HG03575 (cell line): ENCODE results near the gene PEX26.
"Not testable (repeated sequence)": the region's sequence is repeated elsewhere in the genome, so short reads cannot be mapped to it uniquely, and the experiment has no call there.

Experiments used
- ATAC-seq: cut with Tn5 transposase; IDR thresholded peaks from one replicate; pipeline ENCODE4 v1.9.1; 2021; ENCODE audit not compliant: unreplicated experiment, insufficient number of reproducible peaks, low FRiP score; ENCODE audit errors: extremely low read depth

Gene PEX26

DNA sequence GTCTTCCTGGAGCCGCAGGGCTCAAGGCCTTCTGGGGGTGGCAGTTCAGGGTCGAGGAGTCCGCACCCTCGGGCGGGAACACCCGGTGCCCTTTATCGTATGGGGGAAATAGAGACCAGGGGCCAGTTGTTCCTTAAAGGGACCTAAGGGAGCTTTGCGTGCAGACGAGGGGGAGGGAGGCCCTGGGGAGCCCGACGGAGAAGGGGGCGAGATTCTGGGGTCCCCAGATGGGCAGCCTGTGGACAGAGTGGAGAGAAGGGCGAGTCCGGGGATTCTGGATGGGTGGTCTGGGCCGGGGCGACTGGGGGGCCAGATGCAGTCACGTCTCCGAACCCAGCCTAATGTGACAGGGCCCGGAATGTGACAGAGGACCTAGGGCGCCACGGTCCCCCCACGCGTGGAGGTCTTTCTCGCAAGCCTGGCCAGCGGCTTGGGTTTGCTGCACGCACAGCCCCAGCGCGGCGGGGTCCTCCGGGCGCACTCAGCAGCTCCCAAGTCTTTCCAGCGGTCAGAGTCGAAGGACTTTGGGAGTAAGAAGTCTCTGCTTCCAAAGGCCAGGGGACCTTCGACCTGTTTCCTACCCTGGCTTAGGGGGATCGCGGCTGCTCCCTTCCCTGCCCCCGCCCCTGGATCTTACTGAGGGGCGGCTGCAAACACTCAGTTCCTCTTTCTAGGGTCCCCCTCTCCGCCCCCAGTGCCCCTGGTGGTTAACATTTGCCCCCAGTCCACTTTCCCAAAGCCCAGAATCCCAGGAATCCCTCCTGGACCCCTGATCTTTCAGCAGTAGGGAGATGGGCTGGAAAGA is 33.4 kb downstream of the PEX26 start:
- no peak for ATAC-seq

DNA sequence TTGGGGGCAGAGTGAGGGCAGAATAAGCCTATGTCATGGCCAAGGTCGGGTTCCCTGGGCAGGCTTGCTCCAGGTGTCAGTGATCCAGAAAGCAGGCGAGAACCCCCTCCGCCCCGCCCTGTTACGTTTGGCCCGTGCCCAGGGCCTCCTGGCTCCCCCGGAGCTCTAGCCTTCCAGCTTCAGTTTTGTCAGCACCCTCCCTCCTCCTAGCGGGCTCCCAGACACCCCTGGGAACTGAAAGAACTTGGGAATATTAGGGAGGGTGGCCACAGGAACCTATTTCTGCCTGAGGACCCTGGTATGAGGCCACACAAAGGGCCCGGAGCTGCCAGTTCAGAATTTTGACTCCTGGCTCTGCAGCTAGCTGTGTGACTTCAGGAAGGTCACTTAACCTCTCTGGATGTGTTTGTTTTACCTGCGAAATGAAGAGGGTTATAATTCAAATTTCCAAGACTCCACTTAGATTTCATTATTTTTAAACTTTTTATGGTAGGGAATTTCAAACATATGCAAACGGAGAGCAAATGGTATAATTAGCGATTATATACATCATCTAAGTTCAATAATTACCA is 34.1 kb downstream of the PEX26 start:
- ATAC-seq, result no peak

GRCh38 chr22:18112440-18112839 is 34.6 kb downstream of the PEX26 start:
- no peak for ATAC-seq

DNA sequence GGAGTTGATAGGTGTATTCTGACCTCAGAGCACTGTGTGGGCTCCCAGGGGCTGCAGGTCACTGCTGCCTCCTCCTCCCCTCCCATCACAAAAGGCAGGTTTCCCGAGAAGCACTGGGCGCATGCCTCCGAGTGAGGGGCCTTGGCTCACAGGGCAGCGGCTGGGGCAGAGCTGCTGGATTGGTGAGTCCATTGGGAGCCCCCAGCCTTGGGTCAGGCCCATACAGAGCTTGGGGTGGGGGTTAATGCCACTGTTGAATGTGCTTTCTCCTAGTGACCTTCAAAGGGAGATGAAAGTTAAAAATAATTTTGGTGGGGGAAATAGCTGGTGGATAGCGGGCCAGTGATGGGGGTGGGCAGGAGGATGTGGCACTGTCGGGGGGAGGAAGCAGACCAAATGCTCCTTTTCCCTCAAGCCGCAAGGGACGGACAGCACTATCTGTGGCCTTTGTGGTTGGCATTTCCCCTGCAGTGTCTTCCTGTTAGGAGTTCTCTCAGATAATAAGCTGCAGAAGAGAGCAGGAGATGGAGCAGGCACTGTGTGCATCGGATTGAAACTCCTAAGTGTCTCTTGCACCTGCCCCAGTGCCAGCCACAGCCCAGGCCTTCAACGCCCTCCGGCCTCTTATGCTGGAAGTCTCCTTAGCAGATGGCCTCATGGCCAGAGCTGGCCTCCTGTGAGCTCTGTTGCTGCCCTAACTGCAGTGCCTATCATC is 36.0 kb downstream of the PEX26 start:
- no peak for ATAC-seq

DNA sequence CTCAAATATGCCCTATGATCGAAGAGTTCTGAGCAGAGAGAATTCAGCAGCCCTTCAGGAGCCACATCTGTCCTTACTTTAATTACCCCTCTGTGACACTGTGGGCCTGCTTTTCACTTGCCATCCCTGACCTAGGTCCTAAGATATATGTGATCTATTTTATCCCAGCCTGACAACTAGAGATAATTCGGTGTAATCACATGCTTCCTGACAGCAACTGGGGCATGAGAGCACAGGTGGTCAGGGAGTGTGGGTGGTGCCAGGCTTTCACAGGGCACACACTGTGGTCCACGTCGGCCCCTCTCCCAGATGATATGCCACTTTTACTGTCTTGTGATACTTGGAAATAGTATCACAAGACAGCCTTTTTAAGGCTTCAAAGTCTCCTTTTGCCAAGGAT is 36.7 kb downstream of the PEX26 start:
- ATAC-seq, result no peak

GRCh38 chr22:18114976-18115652 is 37.3 kb downstream of the PEX26 start:
- no peak for ATAC-seq

DNA sequence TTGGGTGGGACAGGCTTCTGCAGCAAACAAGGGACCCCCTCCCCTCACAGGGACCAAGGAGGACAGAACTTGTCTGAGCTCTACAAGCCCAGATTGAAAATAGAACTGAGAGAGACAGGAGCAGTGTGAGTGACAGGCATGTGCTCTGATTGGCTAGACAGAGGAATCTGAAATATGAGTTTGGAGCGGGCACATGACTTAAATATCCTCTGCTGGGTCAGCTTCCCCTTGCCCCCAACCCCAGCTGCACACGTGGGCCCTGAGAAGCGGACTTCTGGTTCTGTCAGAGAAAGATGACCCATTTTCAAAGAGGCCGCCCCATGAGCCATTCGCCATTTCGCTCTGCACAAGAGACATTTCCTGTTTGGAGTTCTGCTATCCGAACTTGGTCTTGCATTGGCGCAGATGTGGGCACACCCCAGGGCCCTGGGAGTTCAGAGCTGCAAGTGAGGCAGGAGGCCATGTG is 38.1 kb downstream of the PEX26 start:
- ATAC-seq, result no peak

- ATAC-seq, result no peak
Measured at GRCh38 chr22:18116634-18117033, 38.8 kb downstream of the PEX26 start.

DNA sequence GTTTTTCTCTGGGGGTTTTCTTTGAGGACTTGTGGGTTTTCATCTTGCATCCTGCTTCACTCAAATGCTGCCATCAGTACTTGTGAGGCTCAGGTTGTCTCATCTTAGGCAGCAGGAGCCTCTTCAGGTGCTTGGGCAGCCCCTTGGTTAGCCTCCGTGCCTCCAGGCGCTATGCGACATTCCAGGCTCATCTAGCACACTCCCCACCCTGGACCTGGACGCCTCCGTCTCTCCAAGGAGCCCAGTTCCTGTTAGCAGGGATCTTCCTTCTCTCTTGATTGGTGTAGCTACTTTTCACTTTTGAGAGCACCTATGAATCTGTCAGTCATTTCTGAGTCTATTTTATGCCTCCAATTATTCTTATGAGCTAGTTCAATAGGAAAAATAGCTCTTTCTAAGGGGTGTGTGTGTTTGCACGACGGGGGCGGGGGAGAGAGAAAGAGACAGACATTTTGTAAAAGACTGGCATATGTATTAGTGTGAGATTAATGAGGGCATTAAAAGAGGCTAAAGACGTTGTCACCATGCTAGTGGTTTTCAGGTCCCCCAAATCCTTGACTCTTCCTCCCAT is 40.6 kb downstream of the PEX26 start:
- no peak for ATAC-seq

GRCh38 chr22:18119409-18120110 is 41.8 kb downstream of the PEX26 start:
- ATAC-seq, result no peak

- no peak for ATAC-seq
Measured at GRCh38 chr22:18120857-18121256, 43.1 kb downstream of the PEX26 start.

GRCh38 chr22:18121506-18121905 is 43.7 kb downstream of the PEX26 start:
- no peak for ATAC-seq

GRCh38 chr22:18121954-18122554 is 44.3 kb downstream of the PEX26 start:
- ATAC-seq, result no peak

DNA sequence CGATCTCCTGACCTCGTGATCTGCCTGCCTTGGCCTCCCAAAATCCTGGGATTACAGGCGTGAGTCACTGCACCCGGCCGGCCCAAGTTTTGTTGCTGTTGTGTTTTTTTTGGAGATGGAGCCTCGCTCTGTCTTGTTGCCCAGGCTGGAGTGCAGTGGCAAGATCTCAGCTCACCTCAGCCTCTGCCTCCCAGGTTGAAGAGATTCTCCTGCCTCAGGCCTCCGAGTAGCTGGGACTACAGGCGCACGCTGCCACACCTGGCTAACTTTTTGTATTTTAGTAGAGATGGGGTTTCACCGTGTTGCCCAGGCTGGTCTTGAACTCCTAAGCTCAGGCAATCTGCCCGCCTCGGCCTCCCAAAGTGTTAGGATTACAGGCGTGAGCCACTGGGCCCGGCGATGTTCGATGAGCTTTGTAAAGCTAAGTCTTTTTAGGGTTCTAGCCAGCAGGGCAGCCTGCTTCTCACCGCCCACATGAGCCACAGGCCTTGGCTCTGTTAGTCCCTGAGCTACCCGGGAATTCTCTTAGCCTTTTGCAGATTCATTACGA is 45.8 kb downstream of the PEX26 start:
- not testable (repeated sequence) for ATAC-seq

GRCh38 chr22:18126606-18127005 is 48.8 kb downstream of the PEX26 start:
- no peak for ATAC-seq

GRCh38 chr22:18130018-18130417 is 52.2 kb downstream of the PEX26 start:
- no peak for ATAC-seq

GRCh38 chr22:18130699-18131429 is 53.1 kb downstream of the PEX26 start:
- no peak for ATAC-seq
